ENCODE results near the gene DTD1. TPM values are rescaled to one million over a fixed set of nuclear protein-coding genes. Genes with fewer than 3 reads are reported as not detected.

DTD1 gene
- total and polyA plus RNA-seq, 11 donors = 8.0 to 30.3 (median 15.6) TPM

- intact Hi-C loops (cut with DNase I) = no loop called here
- no peak overlapping the region for H3K27ac ChIP-seq
- H3K4me1 ChIP-seq = no peaks in the 10 kb centered on the region
- no peaks in the 10 kb centered on the region for H3K9me3 ChIP-seq
- ATAC-seq (no peak), DNase-seq (no peak)
- TF ChIP-seq POLR2A (IDR thresholded peaks at IDR 0.05) = no peak
- TF ChIP-seq, protein P1, sequence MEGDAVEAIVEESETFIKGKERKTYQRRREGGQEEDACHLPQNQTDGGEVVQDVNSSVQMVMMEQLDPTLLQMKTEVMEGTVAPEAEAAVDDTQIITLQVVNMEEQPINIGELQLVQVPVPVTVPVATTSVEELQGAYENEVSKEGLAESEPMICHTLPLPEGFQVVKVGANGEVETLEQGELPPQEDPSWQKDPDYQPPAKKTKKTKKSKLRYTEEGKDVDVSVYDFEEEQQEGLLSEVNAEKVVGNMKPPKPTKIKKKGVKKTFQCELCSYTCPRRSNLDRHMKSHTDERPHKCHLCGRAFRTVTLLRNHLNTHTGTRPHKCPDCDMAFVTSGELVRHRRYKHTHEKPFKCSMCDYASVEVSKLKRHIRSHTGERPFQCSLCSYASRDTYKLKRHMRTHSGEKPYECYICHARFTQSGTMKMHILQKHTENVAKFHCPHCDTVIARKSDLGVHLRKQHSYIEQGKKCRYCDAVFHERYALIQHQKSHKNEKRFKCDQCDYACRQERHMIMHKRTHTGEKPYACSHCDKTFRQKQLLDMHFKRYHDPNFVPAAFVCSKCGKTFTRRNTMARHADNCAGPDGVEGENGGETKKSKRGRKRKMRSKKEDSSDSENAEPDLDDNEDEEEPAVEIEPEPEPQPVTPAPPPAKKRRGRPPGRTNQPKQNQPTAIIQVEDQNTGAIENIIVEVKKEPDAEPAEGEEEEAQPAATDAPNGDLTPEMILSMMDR (IDR thresholded peaks at IDR 0.05) = no peak
- H3K36me3 ChIP-seq = no peaks in the 10 kb centered on the region
- H3K27me3 ChIP-seq = no peaks in the 10 kb centered on the region
- no peak overlapping the region for H3K4me3 ChIP-seq
- 71 to 80% (median 72%) methylated on average over 2 of the region's 2 CpGs for WGBS, 4 donors
These were observed 186.4 kb downstream of the DTD1 start for GRCh38 chr20:18774207-18774606.

GRCh38 chr20:18775633-18776032 is 187.8 kb downstream of the DTD1 start:
- WGBS, 4 donors = 83 to 90% (median 85%) methylated on average over 5 of the region's 5 CpGs
- DNase-seq (no peak), ATAC-seq (no peak)

DNA sequence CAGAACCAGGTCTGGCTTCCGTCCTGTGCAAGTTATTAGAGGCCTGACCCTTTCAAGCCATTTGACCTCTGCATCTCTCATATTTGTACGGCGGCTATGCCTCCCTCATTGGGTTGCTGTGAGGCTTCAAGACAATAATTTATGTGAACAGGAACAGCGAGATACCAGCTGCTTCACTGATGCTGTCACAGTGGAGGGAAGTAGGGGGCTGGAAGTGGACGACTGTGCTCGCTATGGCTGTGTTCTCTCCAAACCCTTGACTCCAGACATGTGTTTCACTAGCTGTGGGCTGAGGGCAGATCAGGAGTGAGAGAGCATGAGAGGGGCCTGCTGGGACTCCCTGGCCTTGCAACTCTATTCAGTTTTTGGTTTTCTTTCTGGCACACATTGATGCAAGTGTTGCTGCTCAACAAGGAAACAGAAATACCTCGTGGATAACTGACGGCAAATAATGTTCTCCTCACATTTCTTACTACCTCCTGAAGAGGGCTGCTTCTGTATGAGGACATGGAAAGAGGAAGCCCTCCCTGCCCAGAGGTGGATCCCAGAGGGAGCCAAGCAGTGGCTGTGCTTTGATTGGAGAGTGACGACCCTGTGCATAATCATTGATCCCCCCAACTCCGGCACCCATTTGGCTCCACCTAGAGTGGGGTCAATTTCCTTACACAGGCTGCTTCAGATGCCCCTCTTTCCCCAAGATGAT is 191.0 kb downstream of the DTD1 start:
- no peak for ATAC-seq
- intact Hi-C loops (cut with DNase I) = no loop called here
- no peak for TF ChIP-seq POLR2A (IDR thresholded peaks at IDR 0.05)
- TF ChIP-seq, protein P1 (IDR thresholded peaks at IDR 0.05) = no peak
- Histone ChIP-seq H3K36me3 (no peaks in the 10 kb centered on the region), H3K9me3 (no peaks in the 10 kb centered on the region), H3K27ac (no peak overlapping the region), H3K4me1 (no peaks in the 10 kb centered on the region), H3K27me3 (no peaks in the 10 kb centered on the region), H3K4me3 (no peak overlapping the region)
- 57 to 68% (median 64%) methylated on average over 10 of the region's 10 CpGs for WGBS, 4 donors
- DNase-seq = no peak

More at GRCh38 chr20:18775633-18776032, 187.8 kb downstream of the DTD1 start:
- Histone ChIP-seq H3K4me1 (no peaks in the 10 kb centered on the region), H3K9me3 (no peaks in the 10 kb centered on the region), H3K27ac (no peak overlapping the region), H3K4me3 (no peak overlapping the region), H3K36me3 (no peaks in the 10 kb centered on the region), H3K27me3 (no peaks in the 10 kb centered on the region)
- TF ChIP-seq, protein P1 (IDR thresholded peaks at IDR 0.05) = no peak
- TF ChIP-seq POLR2A (IDR thresholded peaks at IDR 0.05) = no peak
- intact Hi-C loops (cut with DNase I) = no loop called here

GRCh38 chr20:18780385-18781130 is 192.7 kb downstream of the DTD1 start:
- no peak for ATAC-seq
- intact Hi-C loops (cut with DNase I) = no loop called here
- no peaks in the 10 kb centered on the region for H3K36me3 ChIP-seq

More at GRCh38 chr20:18780385-18781130, 192.7 kb downstream of the DTD1 start:
- DNase-seq = no peak
- TF ChIP-seq, protein P1 (IDR thresholded peaks at IDR 0.05) = no peak
- TF ChIP-seq POLR2A (IDR thresholded peaks at IDR 0.05) = no peak
- H3K27ac ChIP-seq = no peak overlapping the region
- H3K27me3 ChIP-seq = peaks cover 0 to 5% (median 0%) of the 10 kb centered on the region in 9 donors
- no peaks in the 10 kb centered on the region for H3K9me3 ChIP-seq
- WGBS, 4 donors = 86 to 92% (median 91%) methylated on average over 9 of the region's 9 CpGs
- no peak overlapping the region for H3K4me3 ChIP-seq
- H3K4me1 ChIP-seq = no peaks in the 10 kb centered on the region

All from heart left ventricle (tissue), 16 donors.